ENCODE measurements around the gene APOL6. TPM values are rescaled to one million over a fixed set of nuclear protein-coding genes. Genes with fewer than 3 reads are reported as not detected.

The APOL6 gene
- total and polyA plus RNA-seq, 2 of the 13 experiments (the other 11 are each of a cell fraction or from before 2014, with no cell fraction given): 5.2 to 7.5 TPM

DNA sequence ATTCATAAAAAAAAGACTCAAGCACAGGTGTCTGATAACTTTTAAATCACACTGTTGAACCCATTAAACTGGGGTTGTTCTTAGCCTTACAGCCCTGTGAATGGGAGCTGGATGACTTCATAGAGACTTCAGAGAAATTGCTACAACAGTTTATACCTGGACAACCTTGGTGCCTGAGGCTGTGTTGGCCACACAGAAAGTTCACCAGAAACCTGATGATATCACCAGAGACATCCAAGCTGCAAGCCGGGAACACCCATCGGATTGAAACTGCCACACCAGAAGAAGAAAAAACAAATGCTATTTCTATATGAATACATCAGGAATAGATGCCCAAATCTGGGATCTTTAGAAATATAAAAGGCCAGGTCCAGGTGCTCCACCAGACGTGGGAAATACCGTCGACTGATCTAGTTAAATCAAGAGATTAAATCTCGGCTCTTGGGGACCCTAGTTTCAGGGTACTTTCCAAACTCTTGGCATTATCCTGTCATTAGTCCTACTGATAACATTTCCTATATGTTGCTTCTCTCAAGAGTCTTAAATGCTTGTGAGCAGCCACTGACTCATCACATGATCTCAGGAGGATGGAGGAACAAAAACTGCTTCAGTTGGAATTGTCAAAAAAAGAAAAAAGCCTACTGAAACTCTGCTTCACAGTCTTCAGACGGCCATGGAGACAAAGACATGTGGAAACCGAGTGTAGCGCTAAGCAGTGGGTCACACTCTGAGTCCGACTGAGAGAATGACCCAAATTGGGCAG lies 40.8 kb downstream of the APOL6 start:
- H3K79me2 ChIP-seq (ENCODE audit: insufficient read depth, low read length): no peaks in the 10 kb centered on the region
- intact Hi-C loops (cut with micrococcal nuclease; ENCODE audit: unreplicated experiment): no loop called here
- no peaks in the 10 kb centered on the region for H4K20me1 ChIP-seq (ENCODE audit: insufficient read depth, low read length)
- H3K4me2 ChIP-seq (ENCODE audit: low read depth, low read length): no peak overlapping the region
- no peak overlapping the region for H3K9ac ChIP-seq (ENCODE audit: insufficient read depth, low read depth, low read length)
- FAIRE-seq (no peak), ATAC-seq (no peak), DNase-seq (ENCODE audit: low spot score) (no peak)
- WGBS (ENCODE audit: low lambda C conversion rate): 46% methylated on average over 10 of the region's 10 CpGs
- in situ Hi-C loops (cut with HindIII; ENCODE audit: extremely low pct_ligation_motif_present, low pct_unique_long_range_greater_than_20kb): no loop called here
- TF ChIP-seq IKZF1 (IDR thresholded peaks at IDR 0.05) (no peak), TEAD2 (CRISPR knock-in tag; IDR thresholded peaks at IDR 0.05) (no peak), THAP11 (CRISPR knock-in tag; IDR thresholded peaks at IDR 0.05) (no peak), TOE1 (CRISPR knock-in tag; IDR thresholded peaks at IDR 0.05) (no peak), GATA4 (IDR thresholded peaks at IDR 0.05; ENCODE audit: borderline replicate concordance, low read depth) (no peak)
- TF ChIP-seq, protein P1, sequence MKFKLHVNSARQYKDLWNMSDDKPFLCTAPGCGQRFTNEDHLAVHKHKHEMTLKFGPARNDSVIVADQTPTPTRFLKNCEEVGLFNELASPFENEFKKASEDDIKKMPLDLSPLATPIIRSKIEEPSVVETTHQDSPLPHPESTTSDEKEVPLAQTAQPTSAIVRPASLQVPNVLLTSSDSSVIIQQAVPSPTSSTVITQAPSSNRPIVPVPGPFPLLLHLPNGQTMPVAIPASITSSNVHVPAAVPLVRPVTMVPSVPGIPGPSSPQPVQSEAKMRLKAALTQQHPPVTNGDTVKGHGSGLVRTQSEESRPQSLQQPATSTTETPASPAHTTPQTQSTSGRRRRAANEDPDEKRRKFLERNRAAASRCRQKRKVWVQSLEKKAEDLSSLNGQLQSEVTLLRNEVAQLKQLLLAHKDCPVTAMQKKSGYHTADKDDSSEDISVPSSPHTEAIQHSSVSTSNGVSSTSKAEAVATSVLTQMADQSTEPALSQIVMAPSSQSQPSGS (CRISPR knock-in tag; IDR thresholded peaks at IDR 0.05): no peak
- H3K36me3 ChIP-seq (replicated peaks in 1 of 2; ENCODE audit: control insufficient read depth in 1 of 2, insufficient read depth in 2 of 2, low read length in 2 of 2): no peaks in the 10 kb centered on the region
- H3K4me3 ChIP-seq (replicated peaks in 1 of 3; ENCODE audit: insufficient read depth in 1 of 3, low read depth in 2 of 3, low read length in 3 of 3): no peak overlapping the region
- CTCF ChIA-PET (ENCODE audit: low intra/inter-chr PET ratio, low total read pairs): no interaction called here
- H3K9me3 ChIP-seq (ENCODE audit: low read length): no peaks in the 10 kb centered on the region
- peaks cover 0 to 1% of the 10 kb centered on the region in 2 experiments; a peak in 1 of 5 replicates for H3K27me3 ChIP-seq (ENCODE audit: control insufficient read depth in 1 of 2, insufficient read depth in 2 of 2, low read length in 2 of 2)
- BruUV-seq (replicated peaks): no TSS peak
- H2AFZ ChIP-seq (ENCODE audit: low read length): no peak overlapping the region
- peaks cover 14% of the 10 kb centered on the region for H3K4me1 ChIP-seq (ENCODE audit: insufficient read depth, low read length)
- no peak overlapping the region for H3K27ac ChIP-seq (ENCODE audit: extremely low read length, insufficient read depth, low read length)
- POLR2A ChIA-PET: no interaction called here

GRCh38 chr22:35690001-35690400 lies 41.8 kb downstream of the APOL6 start:
- TF ChIP-seq TFDP2 (CRISPR knock-in tag; IDR thresholded peaks at IDR 0.05) (no peak), CAMTA2 (CRISPR knock-in tag; IDR thresholded peaks at IDR 0.05; ENCODE audit: borderline replicate concordance) (no peak), ZNF598 (CRISPR knock-in tag; IDR thresholded peaks at IDR 0.05; ENCODE audit: borderline replicate concordance) (no peak)
- POLR2A ChIA-PET: no interaction called here
- in situ Hi-C loops (cut with HindIII; ENCODE audit: extremely low pct_ligation_motif_present, low pct_unique_long_range_greater_than_20kb): no loop called here
- ATAC-seq (no peak), FAIRE-seq (no peak), DNase-seq (ENCODE audit: low spot score) (no peak)
- CTCF ChIA-PET (ENCODE audit: low intra/inter-chr PET ratio, low total read pairs): no interaction called here
- Histone ChIP-seq H4K20me1 (ENCODE audit: insufficient read depth, low read length) (no peaks in the 10 kb centered on the region), H3K27me3 (ENCODE audit: control insufficient read depth in 1 of 2, insufficient read depth in 2 of 2, low read length in 2 of 2) (peaks cover 0 to 1% of the 10 kb centered on the region in 2 experiments; a peak in 1 of 5 replicates), H3K4me3 (replicated peaks in 1 of 3; ENCODE audit: insufficient read depth in 1 of 3, low read depth in 2 of 3, low read length in 3 of 3) (no peak overlapping the region), H3K9ac (ENCODE audit: insufficient read depth, low read depth, low read length) (no peak overlapping the region), H3K4me2 (ENCODE audit: low read depth, low read length) (no peak overlapping the region), H3K27ac (ENCODE audit: extremely low read length, insufficient read depth, low read length) (no peak overlapping the region), H2AFZ (ENCODE audit: low read length) (no peak overlapping the region), H3K9me3 (ENCODE audit: low read length) (no peaks in the 10 kb centered on the region), H3K79me2 (ENCODE audit: insufficient read depth, low read length) (no peaks in the 10 kb centered on the region), H3K36me3 (replicated peaks in 1 of 2; ENCODE audit: control insufficient read depth in 1 of 2, insufficient read depth in 2 of 2, low read length in 2 of 2) (no peaks in the 10 kb centered on the region), H3K4me1 (ENCODE audit: insufficient read depth, low read length) (peaks cover 7% of the 10 kb centered on the region)
- intact Hi-C loops (cut with micrococcal nuclease; ENCODE audit: unreplicated experiment): no loop called here
- 53% methylated on average over 1 of the region's 1 CpG for WGBS (ENCODE audit: low lambda C conversion rate)
- BruUV-seq (replicated peaks): no TSS peak
